Uterus (tissue), 2 donors: ENCODE results near the gene SEC14L6.
"Not testable (repeated sequence)": the region's sequence is repeated elsewhere in the genome, so short reads cannot be mapped to it uniquely, and the experiment has no call there.

Experiments used
- CTCF ChIP-seq, 4 experiments: fragments of 200-600 bp in 2 of 4; fragments of 450-650 bp in 2 of 4; sonication (generic) in 2 of 4; IDR thresholded peaks; one replicate each; pipeline ENCODE4 v1.5.1; 2016 to 2019; ENCODE audit warnings: antibody characterized with exemption in 4 of 4, mild to moderate bottlenecking in 2 of 4, moderate library complexity in 1 of 4
- POLR2A ChIP-seq, 2 donors: fragments of 450-650 bp; IDR thresholded peaks; one replicate each; pipeline ENCODE4 v1.6.1; 2016; ENCODE audit warnings: antibody characterized with exemption in 2 of 2, mild to moderate bottlenecking in 1 of 2, moderate library complexity in 1 of 2

GRCh38 chr22:30592360-30592713 lies 45.8 kb upstream of the SEC14L6 start:
- not testable (repeated sequence) for TF ChIP-seq POLR2A, CTCF (IDR thresholded peaks at IDR 0.05)
